Panc1 (cell line): ENCODE measurements around the gene MMS22L. TPM values are rescaled to one million over a fixed set of nuclear protein-coding genes. Genes with fewer than 3 reads are reported as not detected.

Experiments used
- ATAC-seq: fragments of 200-7000 bp; cut with Tn5 transposase; 2 replicates; pipeline ENCODE4 v1.9.1; 2020; ENCODE audit warnings: mild to moderate bottlenecking, moderate library complexity
- BruUV-seq: library from RNA; stranded (reverse); fragments of 400-500 nt; replicated peaks from 2 replicates; lab custom pipeline; 2021; lab: Mats Ljungman, UMichigan
- CTCF ChIA-PET: fragments of 300-600 bp; sonication (Branson Sonifier 250); formaldehyde crosslinking; loops from one replicate; lab custom pipeline; 2022; ENCODE audit warnings: antibody characterized with exemption; lab: Charles Lee
- POLR2A ChIA-PET: fragments of 300-600 bp; sonication (Branson Sonifier 250); formaldehyde crosslinking; loops from one replicate; lab custom pipeline; 2022; ENCODE audit warnings: antibody characterized with exemption; lab: Charles Lee
- DNase-seq: peaks from one replicate; pipeline ENCODE4 v3.0.0-alpha.2; 2010; ENCODE audit warnings: low read depth, low spot score
- H3K27ac ChIP-seq: 2 replicates; pipeline ENCODE4 v1.5.1; 2011; ENCODE audit warnings: mild to moderate bottlenecking, low read length, inconsistent platforms
- H3K27me3 ChIP-seq: fragments of 200-500 bp; sonication (Bioruptor generic); 2 replicates; pipeline ENCODE4 v1.6.0; 2014; ENCODE audit warnings: low read length, inconsistent platforms; ENCODE audit not compliant: control insufficient read depth, insufficient read depth
- H3K36me3 ChIP-seq: fragments of 200-500 bp; sonication (Bioruptor generic); 2 replicates; pipeline ENCODE4 v1.5.1; 2014; ENCODE audit warnings: inconsistent platforms, mild to moderate bottlenecking, low read length, moderate library complexity; ENCODE audit not compliant: control insufficient read depth, insufficient read depth
- H3K4me1 ChIP-seq: 2 replicates; pipeline ENCODE4 v1.5.1; 2011; ENCODE audit warnings: inconsistent platforms, mild to moderate bottlenecking, low read length, moderate library complexity; ENCODE audit not compliant: control insufficient read depth, insufficient read depth
- H3K4me3 ChIP-seq, 2 experiments: 2 replicates each; pipeline ENCODE4 v1.5.1; 2011 to 2012; ENCODE audit warnings: low read depth in 2 of 2, low read length in 2 of 2, mild to moderate bottlenecking in 2 of 2, inconsistent platforms in 1 of 2, moderate library complexity in 1 of 2
- H3K9me3 ChIP-seq: fragments of 200-500 bp; sonication (Bioruptor generic); 2 replicates; pipeline ENCODE4 v1.5.1; 2014; ENCODE audit warnings: low read depth, mild to moderate bottlenecking, inconsistent platforms, low read length, moderate library complexity; ENCODE audit not compliant: control insufficient read depth, insufficient read depth
- CTCF ChIP-seq: fragments of 450-650 bp; IDR thresholded peaks from 2 replicates; pipeline ENCODE4 v1.5.1; 2017; ENCODE audit warnings: mild to moderate bottlenecking
- POLR2AphosphoS5 ChIP-seq: IDR thresholded peaks from 2 replicates; pipeline ENCODE4 v1.6.1; 2012; ENCODE audit warnings: mild to moderate bottlenecking, low read depth, low read length, moderate library complexity
- REST ChIP-seq, 2 experiments: IDR thresholded peaks; 2 replicates each; pipeline ENCODE4 v1.6.1; 2011 to 2012; ENCODE audit warnings: low read depth in 2 of 2, control low read depth in 1 of 2, low read length in 1 of 2, mild to moderate bottlenecking in 1 of 2, moderate library complexity in 1 of 2; ENCODE audit not compliant: insufficient read depth in 1 of 2
- SIN3A ChIP-seq: IDR thresholded peaks from 2 replicates; pipeline ENCODE4 v1.6.1; 2012; ENCODE audit warnings: low read depth, mild to moderate bottlenecking, low read length, moderate library complexity, borderline replicate concordance; ENCODE audit not compliant: insufficient read depth
- TCF7L2 ChIP-seq: IDR thresholded peaks from 2 replicates; pipeline ENCODE4 v1.6.1; 2011; ENCODE audit warnings: mild to moderate bottlenecking, low read depth, low read length, inconsistent platforms
- in situ Hi-C: cut with HindIII; loops from 2 replicates; pipeline ENCODE4 v1.10.0; 2016; ENCODE audit warnings: low sequenced_read_pairs, low pct_unique_long_range_greater_than_20kb
- intact Hi-C: fragments of 100-400 bp; cut with micrococcal nuclease; formaldehyde crosslinking; loops from one replicate; pipeline ENCODE4 v1.10.0; 2022; ENCODE audit not compliant: unreplicated experiment
- total RNA-seq: library from RNA; stranded (reverse); gene quantifications from one replicate; pipeline ENCODE4 v1.2.1, GENCODE V29; 2021; ENCODE audit not compliant: unreplicated experiment

MMS22L gene
- total RNA-seq, 1 experiment from 2014 or later = 28.5 TPM

- intact Hi-C loops = no loop called here
- ChIA-PET CTCF (interaction anchor here (0.6 to 0.7 kb wide), 2 partner anchors 143 to 247 kb away, joined by 4 to 5 read pairs; no protein-coding TSS in a partner anchor), POLR2A (interaction anchor here (0.6 kb wide), 1 partner anchor 356 kb away, joined by 8 read pairs; no protein-coding TSS in a partner anchor)
- no peak for ATAC-seq
- H3K4me1 ChIP-seq = no peaks in the 10 kb centered on the region
- in situ Hi-C loops = no loop called here
- no peak overlapping the region for H3K27ac ChIP-seq
- no peak for DNase-seq
- no peaks in the 10 kb centered on the region for H3K9me3 ChIP-seq
- H3K4me3 ChIP-seq = no peak overlapping the region
- H3K36me3 ChIP-seq = no peaks in the 10 kb centered on the region
- no TSS peak for BruUV-seq
- TF ChIP-seq TCF7L2 (no peak), SIN3A (no peak), CTCF (no peak), POLR2AphosphoS5 (no peak), REST (IDR thresholded peaks at IDR 0.05; ENCODE audit: insufficient read depth in 1 of 2, low read depth in 2 of 2, low read length in 1 of 2) (no peak)
- no peaks in the 10 kb centered on the region for H3K27me3 ChIP-seq
Observed at GRCh38 chr6:97189767-97190166, 93.2 kb downstream of the MMS22L start.

- intact Hi-C loops = no loop called here
- in situ Hi-C loops = no loop called here
- H3K9me3 ChIP-seq = no peaks in the 10 kb centered on the region
- POLR2A ChIA-PET = no interaction called here
- no peak overlapping the region for H3K27ac ChIP-seq
- no peaks in the 10 kb centered on the region for H3K27me3 ChIP-seq
- H3K36me3 ChIP-seq = no peaks in the 10 kb centered on the region
- no peak overlapping the region for H3K4me3 ChIP-seq
- no peak for ATAC-seq
- TF ChIP-seq POLR2AphosphoS5 (no peak), TCF7L2 (no peak), SIN3A (no peak), CTCF (no peak), REST (IDR thresholded peaks at IDR 0.05; ENCODE audit: insufficient read depth in 1 of 2, low read depth in 2 of 2, low read length in 1 of 2) (no peak)
- DNase-seq = no peak
- H3K4me1 ChIP-seq = no peaks in the 10 kb centered on the region
- BruUV-seq = no TSS peak
- CTCF ChIA-PET = no interaction called here
Observed at GRCh38 chr6:97187951-97188350, 95.1 kb downstream of the MMS22L start.
